HG02642 (cell line): ENCODE results near the gene GALNTL6.

Experiments
- ATAC-seq: cut with Tn5 transposase; IDR thresholded peaks from one replicate; pipeline ENCODE4 v1.9.1; 2021; ENCODE audit warnings: mild to moderate bottlenecking; ENCODE audit not compliant: unreplicated experiment, poor library complexity

Gene GALNTL6

DNA sequence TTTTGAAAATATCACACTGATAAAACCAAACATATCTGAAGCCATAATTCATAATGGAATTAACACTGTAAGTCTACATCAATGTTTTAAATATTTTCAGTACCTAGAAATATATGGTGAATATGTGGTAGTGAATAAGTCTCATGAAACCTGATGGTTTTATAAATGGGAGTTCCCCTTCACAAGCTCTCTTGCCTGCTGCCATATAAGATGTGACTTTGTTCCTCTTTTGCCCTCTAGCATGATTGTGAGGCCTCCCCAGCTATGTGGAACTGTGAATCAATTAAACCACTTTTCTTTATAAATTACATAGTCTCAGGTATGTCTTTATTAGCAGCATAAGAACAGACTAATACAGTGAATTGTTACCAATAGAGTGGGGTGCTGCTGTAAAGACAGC, 818.6 kb downstream of the GALNTL6 start:
- no peak for ATAC-seq

DNA sequence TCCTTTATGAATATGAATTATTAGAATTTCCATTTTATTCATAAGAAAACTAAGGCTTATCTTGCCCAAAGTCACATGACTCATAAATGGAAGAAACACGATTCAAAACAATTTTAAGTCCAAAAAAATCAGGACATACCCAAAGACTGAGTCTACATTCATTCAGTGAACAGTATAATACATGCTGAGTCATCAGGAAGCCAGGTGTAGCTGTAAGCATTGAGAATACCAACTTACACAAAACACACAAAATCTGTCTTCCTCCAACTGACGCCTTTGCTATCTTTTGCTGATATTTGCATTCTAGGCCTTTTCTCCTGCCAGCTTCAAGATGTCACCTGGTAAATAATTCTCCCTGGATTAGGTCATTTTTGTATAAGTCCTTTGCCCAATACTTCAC, 835.3 kb downstream of the GALNTL6 start:
- no peak for ATAC-seq

DNA sequence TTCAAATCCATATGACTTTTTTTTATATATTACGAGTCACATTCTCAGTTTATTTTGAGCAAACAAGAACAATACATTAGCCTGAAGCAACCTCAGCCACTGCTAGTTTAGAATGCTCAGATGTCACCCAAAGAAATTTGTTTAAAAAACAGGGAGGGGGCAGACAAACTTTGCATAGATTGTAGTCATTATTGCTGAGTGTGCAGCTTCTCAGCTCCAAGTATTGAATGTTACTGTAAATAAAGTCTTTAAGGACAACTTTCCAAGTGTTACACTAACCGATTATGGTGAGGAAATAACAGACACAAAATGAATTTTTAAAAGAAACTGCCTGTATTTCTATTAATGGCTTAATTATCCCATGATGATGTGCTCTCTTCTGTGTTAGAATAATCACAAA, 835.9 kb downstream of the GALNTL6 start:
- ATAC-seq = no peak

DNA sequence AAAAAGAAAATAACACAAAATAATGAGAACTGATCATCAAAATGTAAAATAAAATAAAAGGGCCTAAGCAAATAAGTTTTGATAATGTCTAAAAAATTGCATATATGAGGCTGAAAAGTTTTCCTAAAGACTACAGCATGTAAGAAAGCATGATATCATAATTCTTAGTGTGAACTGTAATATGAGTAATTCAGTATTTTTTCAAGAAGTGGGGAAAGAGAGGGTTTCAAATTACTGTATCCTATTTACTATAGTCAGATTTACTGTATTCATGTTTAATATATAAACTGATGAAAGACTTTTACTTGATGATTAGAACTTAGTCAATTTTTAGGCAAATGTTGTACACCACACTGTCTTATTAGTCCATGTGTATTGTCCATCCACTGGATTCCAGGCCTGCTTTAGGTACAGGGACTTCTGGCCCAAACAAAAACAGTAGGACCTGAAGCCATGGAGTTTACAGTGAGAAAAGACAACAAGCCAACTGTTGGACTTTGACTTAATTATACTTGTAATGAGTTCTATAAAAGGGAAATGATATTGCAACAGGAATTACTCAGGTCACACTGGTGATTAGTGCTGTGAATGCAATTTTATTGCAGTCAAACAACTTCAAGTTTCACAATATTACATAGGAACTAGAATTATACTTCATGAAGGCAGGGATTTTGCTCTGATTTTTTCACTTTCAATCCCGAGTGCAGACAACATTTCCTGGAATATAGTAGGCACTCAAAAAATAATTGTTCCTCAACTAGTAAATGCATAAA, 837.7 kb downstream of the GALNTL6 start:
- ATAC-seq = no peak

DNA sequence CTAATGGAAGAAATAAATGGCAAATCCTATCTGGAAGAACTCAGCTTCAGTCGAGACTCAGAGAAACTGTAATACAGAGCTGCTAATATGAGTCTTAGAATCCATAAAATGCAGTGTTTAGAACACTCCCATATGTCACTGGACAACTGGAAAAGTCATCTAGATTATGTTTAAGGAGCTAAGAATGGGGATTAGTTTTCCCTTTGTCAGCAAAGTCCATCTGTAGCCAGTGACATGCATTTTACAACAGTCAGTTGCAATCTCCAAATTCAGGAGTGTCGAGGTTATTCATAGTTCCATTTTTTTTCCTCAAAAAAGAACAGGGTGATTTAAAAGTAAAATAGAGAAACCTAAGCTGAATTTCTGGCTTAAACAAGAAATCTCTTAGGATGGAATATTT, 838.8 kb downstream of the GALNTL6 start:
- ATAC-seq = no peak

DNA sequence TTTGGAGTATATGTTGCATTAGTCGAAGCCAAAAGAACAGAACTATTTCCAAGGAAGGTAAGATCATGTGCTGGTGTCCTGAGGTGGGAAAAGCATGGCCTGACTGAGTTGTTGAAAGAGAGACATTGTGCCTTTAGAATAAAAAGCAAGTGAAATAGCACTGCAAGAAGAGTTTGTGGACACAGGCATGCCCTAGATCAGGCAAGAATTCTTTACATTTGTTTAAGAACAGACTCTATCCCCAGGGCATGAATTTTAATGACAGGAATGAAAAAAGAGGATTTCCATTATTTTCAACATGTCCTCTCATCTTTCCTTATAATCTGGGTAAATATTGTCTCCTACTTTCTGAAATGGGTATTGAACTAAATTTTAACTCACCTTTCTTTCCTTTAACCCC, 839.2 kb downstream of the GALNTL6 start:
- ATAC-seq = no peak

DNA sequence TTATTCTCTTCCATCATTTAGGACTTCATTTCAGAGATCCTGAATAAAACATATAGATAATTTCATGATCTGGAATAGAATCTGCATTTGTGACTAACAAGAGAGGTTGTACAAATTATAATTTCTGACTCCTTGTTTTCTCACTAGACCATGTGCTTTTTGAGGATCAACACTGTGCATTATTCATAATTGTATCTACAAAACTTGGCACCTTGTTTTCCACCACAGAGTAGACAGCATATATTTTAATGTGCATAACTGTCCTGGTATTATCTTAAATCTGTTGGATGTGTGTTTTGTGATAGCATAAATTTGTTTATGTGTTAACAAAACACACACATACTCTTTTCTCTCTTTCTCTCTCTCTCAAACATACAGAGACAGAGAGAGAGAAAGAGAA, 840.5 kb downstream of the GALNTL6 start:
- ATAC-seq = no peak

DNA sequence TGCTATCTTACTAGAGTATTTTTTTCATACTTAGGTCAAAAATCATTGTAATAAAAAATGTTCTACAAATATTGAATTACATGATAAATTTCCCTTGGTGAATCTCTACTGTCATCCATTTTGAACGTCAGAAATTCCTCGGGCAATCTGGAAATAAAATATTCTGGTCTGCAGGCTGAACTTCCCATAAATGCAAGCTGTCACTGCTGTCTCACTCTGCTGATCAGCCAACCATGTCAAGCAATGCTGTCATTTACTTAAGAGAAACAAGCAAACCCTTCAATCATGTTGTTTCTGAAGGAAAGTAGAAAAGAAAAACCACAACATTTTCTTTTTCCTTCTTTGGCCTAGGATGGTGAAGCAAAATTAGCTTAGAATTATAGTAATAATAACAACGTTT, 841.3 kb downstream of the GALNTL6 start:
- no peak for ATAC-seq

DNA sequence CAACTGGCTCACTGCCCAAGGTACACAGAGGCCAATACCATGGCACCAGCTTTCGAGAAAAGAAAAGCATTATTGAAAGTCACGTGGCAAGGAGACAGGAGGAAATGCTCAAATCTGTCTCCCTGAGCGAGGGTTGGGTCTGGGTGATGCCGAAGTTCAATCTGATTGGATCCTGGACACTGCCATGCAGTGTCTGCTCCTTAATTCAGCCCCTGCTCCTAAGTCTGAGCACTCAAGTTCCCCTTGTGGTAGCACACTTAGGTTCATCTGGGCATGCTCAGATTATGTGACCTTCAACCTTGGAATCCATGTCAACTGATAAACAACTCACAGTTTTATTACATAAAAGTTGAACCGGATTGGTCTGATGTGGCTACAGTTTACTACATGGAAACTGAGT, 842.9 kb downstream of the GALNTL6 start:
- no peak for ATAC-seq

DNA sequence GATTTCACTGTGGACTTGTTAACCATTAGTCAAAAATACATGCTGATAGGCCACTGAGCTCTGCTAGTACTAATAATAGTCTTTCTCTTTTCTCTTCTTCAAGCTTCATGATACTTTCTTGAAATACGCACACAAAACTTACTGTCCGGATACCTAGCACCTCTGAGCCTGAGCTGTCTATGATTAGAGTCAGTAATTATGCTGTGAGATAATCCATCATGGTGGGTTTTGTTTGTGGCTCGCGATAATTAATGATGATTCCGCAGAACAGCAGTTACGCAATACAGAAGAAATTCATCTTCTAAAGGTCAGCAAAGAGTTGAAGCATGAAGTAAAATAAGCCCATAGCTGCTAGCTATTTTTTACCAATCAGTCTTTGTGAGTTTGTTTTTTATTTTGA, 843.9 kb downstream of the GALNTL6 start:
- ATAC-seq = no peak

DNA sequence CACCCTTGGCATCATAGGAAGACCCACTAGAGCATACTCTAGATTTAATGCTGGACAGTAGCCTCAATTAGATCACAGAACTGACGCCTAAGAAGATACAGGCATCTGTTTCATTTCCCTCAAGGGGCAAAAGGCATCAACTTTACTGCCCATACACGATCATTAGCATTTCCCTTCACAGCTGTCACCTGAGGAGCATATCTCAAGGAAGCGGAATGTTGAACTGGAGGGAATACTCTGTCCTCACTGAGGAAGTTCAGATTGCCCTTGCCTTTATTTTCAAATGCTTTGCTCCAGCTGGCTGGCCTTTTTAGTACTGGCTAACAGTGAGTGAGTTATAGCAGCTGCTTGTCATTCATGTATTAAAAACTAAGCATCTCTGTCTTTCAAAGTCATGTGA, 847.0 kb downstream of the GALNTL6 start:
- ATAC-seq = no peak

DNA sequence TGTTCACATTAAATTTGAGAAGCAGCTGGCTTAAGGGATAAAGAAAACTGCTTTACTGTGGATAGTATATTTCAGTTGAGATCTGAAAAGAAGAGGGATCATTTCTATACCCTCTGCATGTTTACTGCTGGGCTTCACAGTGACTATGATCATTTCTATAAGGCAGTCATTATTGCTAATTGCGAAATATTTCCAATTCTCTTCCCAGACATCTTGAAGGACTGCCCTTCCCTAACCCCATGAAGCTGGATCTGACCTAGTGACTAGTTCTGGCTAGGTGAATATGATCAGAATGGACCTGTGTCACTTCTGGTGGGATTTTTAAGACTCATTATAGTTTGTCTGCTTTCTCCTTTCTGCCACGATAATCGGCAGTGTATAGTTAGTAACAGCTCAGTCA, 848.9 kb downstream of the GALNTL6 start:
- no peak for ATAC-seq

DNA sequence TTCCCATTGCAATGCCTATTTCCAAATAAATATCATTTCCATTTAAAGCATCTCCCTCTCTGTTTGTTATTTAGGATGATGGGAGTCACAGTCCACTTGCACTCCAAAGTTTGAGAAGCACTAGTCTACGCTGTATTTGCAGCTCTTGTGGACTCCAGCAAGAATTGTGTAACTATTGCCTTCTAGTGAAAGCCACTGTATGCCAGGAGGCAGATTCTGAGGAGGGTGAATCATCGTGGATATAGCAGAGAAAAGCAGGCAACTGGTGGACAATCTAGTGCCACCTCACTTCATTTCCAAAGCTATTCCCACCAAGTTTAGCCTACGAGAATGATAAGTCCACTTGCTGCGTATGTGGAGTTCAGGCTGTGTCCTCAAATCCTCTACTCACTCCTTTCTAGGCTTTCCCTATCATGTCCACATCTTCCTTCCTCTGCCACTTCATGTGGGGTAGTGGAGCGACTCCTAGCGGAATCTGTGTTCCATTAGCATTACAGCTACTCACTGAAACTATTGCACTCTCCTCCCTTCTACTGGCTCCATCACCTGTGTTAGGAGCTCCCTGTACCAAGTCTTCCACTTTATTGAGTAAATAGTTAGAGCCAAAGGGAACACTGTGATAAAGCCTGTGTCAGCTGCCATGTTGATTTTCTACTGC, 853.6 kb downstream of the GALNTL6 start:
- no peak for ATAC-seq

DNA sequence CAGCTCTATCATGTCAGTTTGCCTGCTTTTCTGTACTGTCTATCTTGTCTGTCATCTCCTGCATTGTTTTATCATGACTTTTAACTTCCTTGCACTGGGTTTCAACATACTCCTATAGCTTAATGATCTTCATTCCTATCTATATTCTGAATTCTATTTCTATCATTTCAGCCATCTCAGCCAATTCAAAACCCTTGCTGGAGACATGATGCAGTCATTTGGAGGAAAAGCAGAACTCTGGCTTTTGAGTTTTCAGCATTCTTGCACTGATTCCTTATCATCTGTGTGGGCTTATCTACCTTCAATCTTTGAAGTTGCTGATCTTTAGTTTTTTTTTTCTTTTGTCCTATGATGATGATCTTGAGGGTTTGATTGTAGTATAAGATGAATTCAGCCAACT, 861.6 kb downstream of the GALNTL6 start:
- ATAC-seq = no peak

DNA sequence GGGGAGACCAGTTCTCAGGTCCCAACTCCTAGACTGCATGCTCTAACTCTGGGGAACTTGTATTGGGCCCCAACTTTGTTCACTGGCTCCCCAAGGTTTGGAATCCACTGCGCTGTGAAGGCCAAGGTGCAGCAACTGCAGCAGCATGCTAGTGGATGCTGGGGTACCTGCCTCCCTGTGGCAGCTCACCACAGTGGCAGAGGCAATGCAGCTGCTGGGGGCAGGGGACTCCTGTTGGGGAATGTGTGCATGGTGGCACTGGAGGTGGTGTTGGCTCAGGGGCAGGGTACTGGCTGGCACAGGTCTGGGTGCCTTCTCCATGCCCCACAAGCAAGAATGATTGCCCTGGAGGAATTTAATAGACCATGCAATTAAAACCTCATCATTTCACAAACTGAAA, 862.0 kb downstream of the GALNTL6 start:
- ATAC-seq = no peak

DNA sequence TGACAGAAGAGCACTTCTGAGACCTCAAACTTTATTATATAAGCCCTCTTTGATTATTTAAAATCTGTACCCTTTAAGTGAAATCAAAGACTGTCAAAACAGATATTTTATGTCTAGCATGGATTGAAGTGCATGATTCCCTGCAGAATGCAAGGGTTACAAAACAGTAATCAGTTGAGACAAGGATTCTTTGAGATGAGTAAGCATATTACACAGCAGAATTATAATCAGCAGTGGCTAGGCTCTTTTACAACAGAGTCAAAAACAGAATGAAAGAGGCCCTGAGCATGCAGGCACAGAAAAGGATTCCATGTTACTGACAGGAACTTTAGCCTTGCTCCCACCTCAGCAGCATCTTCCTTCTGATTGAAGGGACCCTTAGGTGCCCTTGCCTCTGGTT, 867.5 kb downstream of the GALNTL6 start:
- ATAC-seq = no peak

DNA sequence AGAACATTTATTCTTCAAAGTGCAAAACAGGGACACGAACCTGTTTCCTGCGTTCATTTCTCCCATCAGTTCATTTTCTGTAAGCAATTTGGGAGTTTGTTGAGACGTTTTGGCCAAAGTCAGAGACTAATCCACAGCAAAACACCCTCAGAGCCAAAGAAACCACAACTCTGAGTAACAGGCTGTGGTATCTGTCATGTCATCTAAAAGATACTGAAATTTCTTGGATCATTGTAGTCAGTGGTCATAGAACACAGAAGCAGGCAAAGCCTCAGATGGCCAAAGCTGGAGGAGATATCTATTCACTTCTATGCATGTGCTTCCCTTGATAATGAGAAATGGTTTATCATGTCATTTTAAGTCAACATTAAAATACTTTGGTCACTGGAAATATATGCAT, 869.8 kb downstream of the GALNTL6 start:
- ATAC-seq = no peak

DNA sequence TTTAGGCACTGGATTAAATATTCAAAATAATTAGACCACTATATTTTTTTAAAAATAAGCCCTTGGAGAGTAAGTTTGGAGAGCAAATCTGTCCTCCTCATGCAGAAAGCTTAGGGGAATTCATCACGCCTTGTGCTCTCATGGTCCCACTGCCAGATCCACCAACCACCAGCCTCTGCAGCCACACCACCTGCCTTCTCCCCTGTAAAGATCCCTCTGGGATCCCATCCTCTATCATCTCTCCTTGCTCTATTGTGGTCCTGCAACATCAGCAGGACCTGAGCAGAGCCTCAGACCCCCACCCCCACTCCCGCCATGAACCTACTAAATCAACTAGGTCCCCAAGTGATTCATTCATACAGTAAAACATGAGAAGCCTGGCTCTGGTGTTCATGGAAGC, 872.8 kb downstream of the GALNTL6 start:
- no peak for ATAC-seq

DNA sequence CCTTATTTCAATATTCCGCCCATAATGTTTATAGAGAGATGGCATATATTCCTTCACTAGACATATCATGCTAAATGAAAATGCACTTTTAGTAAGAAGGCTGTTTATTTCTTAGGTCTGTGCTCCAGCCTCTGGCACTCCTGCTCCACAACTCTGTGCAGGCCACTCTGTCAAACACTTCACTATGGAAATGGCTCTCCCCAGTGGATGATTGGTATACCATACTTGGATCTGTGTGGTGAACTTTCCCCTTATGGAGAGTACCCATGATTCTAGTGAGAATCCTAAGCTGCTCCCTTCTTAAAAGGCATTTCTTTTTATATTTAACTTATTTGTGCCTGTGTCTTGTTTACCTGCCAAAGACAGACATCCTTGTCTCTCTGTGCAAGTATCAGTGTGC, 875.3 kb downstream of the GALNTL6 start:
- ATAC-seq = no peak

DNA sequence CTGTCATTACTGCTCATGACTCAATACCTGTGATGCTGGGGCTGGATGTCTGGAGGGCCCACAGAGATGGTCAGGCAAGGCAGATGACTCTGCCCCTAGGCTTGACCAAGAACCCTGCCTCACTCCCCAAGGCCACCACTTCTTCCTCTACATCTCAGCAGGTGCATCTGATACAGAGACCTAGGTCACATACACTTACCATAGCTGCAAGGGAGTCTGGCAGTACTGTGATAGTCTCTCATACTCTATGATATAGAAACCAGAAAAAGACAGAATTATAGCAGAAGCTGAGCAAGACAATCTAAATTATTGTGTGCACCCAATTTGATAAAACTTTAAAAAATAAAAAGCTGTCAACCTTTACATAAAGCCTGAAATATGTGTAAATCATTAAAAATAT, 878.3 kb downstream of the GALNTL6 start:
- no peak for ATAC-seq

DNA sequence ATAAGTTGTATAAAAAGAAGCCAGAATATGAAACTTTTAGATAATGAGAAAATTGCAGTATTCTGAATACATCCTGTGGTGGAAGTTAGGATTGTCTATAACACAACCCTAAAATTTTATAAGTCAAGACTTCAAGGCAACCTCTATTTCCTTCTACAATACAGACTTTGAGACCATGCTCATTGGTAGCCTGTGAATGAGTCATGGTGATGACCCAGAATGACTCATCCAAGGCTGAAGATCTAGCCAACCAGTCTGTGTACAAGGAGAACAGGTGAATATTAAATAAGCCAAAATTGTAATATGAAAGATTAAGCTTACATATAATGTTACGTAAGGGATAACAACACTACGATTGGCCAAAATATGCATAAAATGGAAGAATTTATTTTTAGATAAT, 879.5 kb downstream of the GALNTL6 start:
- ATAC-seq = no peak

DNA sequence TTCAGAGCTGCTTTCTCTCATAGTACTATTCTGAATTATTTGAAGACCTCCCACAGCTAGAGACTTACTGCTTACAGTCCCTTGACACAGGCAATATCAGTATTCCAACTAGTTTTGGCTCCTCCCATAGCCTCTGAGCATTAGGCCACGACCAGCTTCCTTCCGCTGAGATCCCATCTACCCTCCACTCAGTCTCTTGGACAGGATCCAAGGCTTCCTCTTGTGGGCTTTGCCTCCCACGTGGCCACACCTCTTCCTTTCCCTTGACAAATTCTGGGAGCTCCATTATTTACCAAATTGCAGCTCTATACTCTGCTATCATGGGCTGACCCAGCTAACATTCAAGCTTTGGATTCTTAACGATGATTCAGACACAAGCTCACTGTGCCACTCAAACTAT, 885.1 kb downstream of the GALNTL6 start:
- ATAC-seq = no peak
